ENCODE measurements around the gene MRPL52. TPM values are rescaled to one million over a fixed set of nuclear protein-coding genes. Genes with fewer than 3 reads are reported as not detected.
A peak's percentile ranks its signal among the peaks of the same experiment; 100 is the strongest.

MRPL52 gene
- total and polyA plus RNA-seq, 2 of the 13 experiments (the other 11 are each of a cell fraction or from before 2014, with no cell fraction given), result 118 to 329 TPM

DNA sequence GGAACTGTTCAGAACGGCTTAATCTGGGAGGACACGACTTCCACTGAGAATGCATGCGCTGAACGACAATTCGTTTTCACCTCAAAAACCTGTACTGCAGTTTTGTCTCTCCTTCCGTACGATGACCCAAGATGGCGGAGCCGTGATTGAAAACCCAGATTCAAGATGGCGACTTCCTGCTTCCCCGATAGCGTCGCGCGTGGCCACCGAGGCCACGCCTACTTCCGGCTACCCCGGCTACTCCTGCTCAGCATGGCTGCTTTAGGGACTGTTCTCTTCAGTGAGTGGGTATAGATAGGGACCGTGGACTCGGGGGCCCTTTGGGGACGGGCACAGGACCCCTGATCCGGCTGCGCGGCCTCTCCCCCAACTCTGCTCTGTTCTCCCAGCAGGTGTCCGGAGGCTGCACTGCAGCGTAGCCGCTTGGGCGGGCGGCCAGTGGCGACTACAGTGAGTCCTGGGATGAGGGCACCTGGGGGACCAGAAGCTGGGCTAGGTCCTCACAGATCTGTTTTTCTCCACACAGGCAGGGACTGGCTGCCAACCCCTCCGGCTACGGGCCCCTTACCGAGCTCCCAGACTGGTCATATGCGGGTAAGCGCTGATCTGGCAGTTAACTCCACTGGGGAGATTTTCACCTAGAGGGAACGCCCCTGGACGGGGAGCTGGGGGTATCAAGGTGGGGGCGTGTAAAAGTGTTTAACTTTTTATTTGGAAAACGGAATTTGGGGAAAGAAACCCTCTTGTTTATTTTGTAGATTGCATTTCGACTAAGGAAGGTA, at the start of gene MRPL52 (continued):
- TF ChIP-seq, protein P1, sequence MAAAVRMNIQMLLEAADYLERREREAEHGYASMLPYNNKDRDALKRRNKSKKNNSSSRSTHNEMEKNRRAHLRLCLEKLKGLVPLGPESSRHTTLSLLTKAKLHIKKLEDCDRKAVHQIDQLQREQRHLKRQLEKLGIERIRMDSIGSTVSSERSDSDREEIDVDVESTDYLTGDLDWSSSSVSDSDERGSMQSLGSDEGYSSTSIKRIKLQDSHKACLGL (CRISPR knock-in tag; IDR thresholded peaks at IDR 0.05), result peak; percentile 89
- TF ChIP-seq KAT8 (CRISPR knock-in tag; IDR thresholded peaks at IDR 0.05), result peak; percentile 99
- peak; percentile 99 for TF ChIP-seq ZNF501 (CRISPR knock-in tag; IDR thresholded peaks at IDR 0.05)
- TF ChIP-seq ZBTB7A (CRISPR knock-in tag; IDR thresholded peaks at IDR 0.05), result no peak
- 0 out of 2 replicates have a peak, but pooled peaks have one; percentile 6 for TF ChIP-seq FOXJ3 (CRISPR knock-in tag; IDR thresholded peaks at IDR 0.05; ENCODE audit: borderline replicate concordance)
- TF ChIP-seq SOX6 (IDR thresholded peaks at IDR 0.05), result no peak
- TF ChIP-seq SOX6 (CRISPR knock-in tag; IDR thresholded peaks at IDR 0.05), result peak; percentile 71
- peak; percentile 82; the same call in 1 of the 2 replicates for TF ChIP-seq ZNF430 (CRISPR knock-in tag; IDR thresholded peaks at IDR 0.05)
- no peak for TF ChIP-seq MED13 (CRISPR knock-in tag; IDR thresholded peaks at IDR 0.05)
- no peak for TF ChIP-seq ZNF3 (CRISPR knock-in tag; IDR thresholded peaks at IDR 0.05)
- TF ChIP-seq ZSCAN12 (CRISPR knock-in tag; IDR thresholded peaks at IDR 0.05), result 0 out of 2 replicates have a peak, but pooled peaks have one; percentile 2
- TF ChIP-seq GTF3A (CRISPR knock-in tag; conservative IDR thresholded peaks at IDR 0.05), result peak; percentile 93; the same call in 1 of the 2 replicates
- peak; percentile 81; the same call in 1 of the 2 replicates for TF ChIP-seq ZNF703 (CRISPR knock-in tag; IDR thresholded peaks at IDR 0.05; ENCODE audit: borderline replicate concordance)
- TF ChIP-seq ZNF121 (CRISPR knock-in tag; IDR thresholded peaks at IDR 0.05), result no peak
- TF ChIP-seq, protein P2, sequence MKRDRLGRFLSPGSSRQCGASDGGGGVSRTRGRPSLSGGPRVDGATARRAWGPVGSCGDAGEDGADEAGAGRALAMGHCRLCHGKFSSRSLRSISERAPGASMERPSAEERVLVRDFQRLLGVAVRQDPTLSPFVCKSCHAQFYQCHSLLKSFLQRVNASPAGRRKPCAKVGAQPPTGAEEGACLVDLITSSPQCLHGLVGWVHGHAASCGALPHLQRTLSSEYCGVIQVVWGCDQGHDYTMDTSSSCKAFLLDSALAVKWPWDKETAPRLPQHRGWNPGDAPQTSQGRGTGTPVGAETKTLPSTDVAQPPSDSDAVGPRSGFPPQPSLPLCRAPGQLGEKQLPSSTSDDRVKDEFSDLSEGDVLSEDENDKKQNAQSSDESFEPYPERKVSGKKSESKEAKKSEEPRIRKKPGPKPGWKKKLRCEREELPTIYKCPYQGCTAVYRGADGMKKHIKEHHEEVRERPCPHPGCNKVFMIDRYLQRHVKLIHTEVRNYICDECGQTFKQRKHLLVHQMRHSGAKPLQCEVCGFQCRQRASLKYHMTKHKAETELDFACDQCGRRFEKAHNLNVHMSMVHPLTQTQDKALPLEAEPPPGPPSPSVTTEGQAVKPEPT (CRISPR knock-in tag; IDR thresholded peaks at IDR 0.05; ENCODE audit: low read depth), result peak; percentile 87
- TF ChIP-seq, protein P3, sequence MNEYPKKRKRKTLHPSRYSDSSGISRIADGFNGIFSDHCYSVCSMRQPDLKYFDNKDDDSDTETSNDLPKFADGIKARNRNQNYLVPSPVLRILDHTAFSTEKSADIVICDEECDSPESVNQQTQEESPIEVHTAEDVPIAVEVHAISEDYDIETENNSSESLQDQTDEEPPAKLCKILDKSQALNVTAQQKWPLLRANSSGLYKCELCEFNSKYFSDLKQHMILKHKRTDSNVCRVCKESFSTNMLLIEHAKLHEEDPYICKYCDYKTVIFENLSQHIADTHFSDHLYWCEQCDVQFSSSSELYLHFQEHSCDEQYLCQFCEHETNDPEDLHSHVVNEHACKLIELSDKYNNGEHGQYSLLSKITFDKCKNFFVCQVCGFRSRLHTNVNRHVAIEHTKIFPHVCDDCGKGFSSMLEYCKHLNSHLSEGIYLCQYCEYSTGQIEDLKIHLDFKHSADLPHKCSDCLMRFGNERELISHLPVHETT (CRISPR knock-in tag; conservative IDR thresholded peaks at IDR 0.05), result peak; percentile 45; the same call in 1 of the 2 replicates
- TF ChIP-seq, protein P4, sequence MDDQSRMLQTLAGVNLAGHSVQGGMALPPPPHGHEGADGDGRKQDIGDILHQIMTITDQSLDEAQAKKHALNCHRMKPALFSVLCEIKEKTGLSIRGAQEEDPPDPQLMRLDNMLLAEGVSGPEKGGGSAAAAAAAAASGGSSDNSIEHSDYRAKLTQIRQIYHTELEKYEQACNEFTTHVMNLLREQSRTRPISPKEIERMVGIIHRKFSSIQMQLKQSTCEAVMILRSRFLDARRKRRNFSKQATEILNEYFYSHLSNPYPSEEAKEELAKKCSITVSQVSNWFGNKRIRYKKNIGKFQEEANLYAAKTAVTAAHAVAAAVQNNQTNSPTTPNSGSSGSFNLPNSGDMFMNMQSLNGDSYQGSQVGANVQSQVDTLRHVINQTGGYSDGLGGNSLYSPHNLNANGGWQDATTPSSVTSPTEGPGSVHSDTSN (CRISPR knock-in tag; IDR thresholded peaks at IDR 0.05; ENCODE audit: borderline replicate concordance), result 0 out of 2 replicates have a peak, but pooled peaks have one; percentile 29
- peak; percentile 37; the same call in 1 of the 2 replicates for TF ChIP-seq AKAP8 (CRISPR knock-in tag; IDR thresholded peaks at IDR 0.05)
- TF ChIP-seq JUNB (CRISPR knock-in tag; IDR thresholded peaks at IDR 0.05; ENCODE audit: borderline replicate concordance), result no peak
- peak; percentile 97; the same call in 1 of the 2 replicates for TF ChIP-seq RARG (CRISPR knock-in tag; IDR thresholded peaks at IDR 0.05; ENCODE audit: low read depth)
- 0 out of 2 replicates have a peak, but pooled peaks have one; percentile 22 for TF ChIP-seq ZNF792 (CRISPR knock-in tag; IDR thresholded peaks at IDR 0.05)
- TF ChIP-seq ZNF331 (CRISPR knock-in tag; IDR thresholded peaks at IDR 0.05), result peak; percentile 74
- TF ChIP-seq NR3C1 (CRISPR knock-in tag; IDR thresholded peaks at IDR 0.05), result no peak
- peak; percentile 100 for TF ChIP-seq POLR2AphosphoS5 (IDR thresholded peaks at IDR 0.05; ENCODE audit: low read depth, low read length)

All from HepG2 (cell line).